ENCODE measurements around the gene SRBD1. TPM values are rescaled to one million over a fixed set of nuclear protein-coding genes. Genes with fewer than 3 reads are reported as not detected.

Gene SRBD1
- total RNA-seq, 4 donors from 2014 or later: 9.0 to 22.0 (median 13.0) TPM

DNA sequence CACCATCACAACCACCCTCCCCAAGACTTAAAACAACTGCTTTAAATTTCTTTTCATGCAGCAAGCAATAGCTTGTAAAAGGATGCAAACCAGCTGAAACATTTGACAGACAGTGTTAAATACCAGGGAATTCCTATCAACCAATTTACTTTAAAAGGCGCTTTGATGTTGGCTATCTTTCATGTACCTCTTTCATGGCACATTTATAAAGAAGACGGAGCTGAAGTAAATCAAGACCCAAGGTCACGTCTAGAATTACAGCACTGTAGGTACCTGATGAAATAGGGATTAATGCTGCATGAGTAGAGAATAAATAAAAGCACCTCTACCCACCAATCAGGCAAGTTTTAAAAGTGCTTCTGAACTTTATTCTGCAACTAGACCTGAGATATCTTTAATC is 78.9 kb downstream of the SRBD1 start:
- TF ChIP-seq EP300 (IDR thresholded peaks at IDR 0.05): no peak
- TF ChIP-seq POLR2AphosphoS5 (IDR thresholded peaks at IDR 0.05): no peak
- TF ChIP-seq, protein P1, sequence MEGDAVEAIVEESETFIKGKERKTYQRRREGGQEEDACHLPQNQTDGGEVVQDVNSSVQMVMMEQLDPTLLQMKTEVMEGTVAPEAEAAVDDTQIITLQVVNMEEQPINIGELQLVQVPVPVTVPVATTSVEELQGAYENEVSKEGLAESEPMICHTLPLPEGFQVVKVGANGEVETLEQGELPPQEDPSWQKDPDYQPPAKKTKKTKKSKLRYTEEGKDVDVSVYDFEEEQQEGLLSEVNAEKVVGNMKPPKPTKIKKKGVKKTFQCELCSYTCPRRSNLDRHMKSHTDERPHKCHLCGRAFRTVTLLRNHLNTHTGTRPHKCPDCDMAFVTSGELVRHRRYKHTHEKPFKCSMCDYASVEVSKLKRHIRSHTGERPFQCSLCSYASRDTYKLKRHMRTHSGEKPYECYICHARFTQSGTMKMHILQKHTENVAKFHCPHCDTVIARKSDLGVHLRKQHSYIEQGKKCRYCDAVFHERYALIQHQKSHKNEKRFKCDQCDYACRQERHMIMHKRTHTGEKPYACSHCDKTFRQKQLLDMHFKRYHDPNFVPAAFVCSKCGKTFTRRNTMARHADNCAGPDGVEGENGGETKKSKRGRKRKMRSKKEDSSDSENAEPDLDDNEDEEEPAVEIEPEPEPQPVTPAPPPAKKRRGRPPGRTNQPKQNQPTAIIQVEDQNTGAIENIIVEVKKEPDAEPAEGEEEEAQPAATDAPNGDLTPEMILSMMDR (IDR thresholded peaks at IDR 0.05): no peak
- TF ChIP-seq POLR2A (IDR thresholded peaks at IDR 0.05; ENCODE audit: low read depth): no peak
- no peaks in the 10 kb centered on the region for H3K27me3 ChIP-seq
- WGBS: 100% methylated on average over 3 of the region's 3 CpGs
- no peaks in the 10 kb centered on the region for H3K4me1 ChIP-seq
- DNase-seq (ENCODE audit: extremely low spot score): no peak
- no peak overlapping the region for H3K4me3 ChIP-seq
- H3K36me3 ChIP-seq: no peaks in the 10 kb centered on the region
- H3K27ac ChIP-seq (replicated peaks in 1 of 4): no peak overlapping the region
- H3K9me3 ChIP-seq: no peaks in the 10 kb centered on the region
- intact Hi-C loops (cut with DNase I): no loop called here

DNA sequence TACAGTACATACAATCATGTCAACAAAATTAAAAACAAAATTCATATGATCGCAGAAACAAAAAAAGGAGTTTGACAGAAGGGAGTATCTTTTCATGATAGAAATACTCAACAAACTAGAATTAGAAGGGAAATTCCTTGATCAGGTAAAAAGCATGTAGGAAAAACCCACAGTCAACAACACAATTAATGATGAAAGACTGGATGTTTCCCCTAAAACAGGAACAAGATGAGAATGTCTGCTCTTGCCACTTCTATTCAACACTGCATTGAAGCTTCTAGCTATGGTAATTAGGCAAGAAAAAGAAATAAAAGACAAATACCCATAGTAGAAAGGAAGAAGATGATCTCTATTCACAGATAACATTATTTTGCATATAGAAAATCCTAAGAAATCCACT is 87.1 kb downstream of the SRBD1 start:
- TF ChIP-seq, protein P1 (IDR thresholded peaks at IDR 0.05): no peak
- TF ChIP-seq POLR2A (IDR thresholded peaks at IDR 0.05; ENCODE audit: low read depth) (no peak), POLR2AphosphoS5 (IDR thresholded peaks at IDR 0.05) (no peak), EP300 (IDR thresholded peaks at IDR 0.05) (no peak)
- Histone ChIP-seq H3K4me1 (no peaks in the 10 kb centered on the region), H3K36me3 (peaks cover 0 to 4% (median 0%) of the 10 kb centered on the region in 4 donors), H3K4me3 (no peak overlapping the region), H3K27ac (replicated peaks in 1 of 4) (no peak overlapping the region), H3K27me3 (no peaks in the 10 kb centered on the region), H3K9me3 (no peaks in the 10 kb centered on the region)
- WGBS: 96% methylated on average over 1 of the region's 1 CpG
- DNase-seq (ENCODE audit: extremely low spot score): no peak
- intact Hi-C loops (cut with DNase I): no loop called here

DNA sequence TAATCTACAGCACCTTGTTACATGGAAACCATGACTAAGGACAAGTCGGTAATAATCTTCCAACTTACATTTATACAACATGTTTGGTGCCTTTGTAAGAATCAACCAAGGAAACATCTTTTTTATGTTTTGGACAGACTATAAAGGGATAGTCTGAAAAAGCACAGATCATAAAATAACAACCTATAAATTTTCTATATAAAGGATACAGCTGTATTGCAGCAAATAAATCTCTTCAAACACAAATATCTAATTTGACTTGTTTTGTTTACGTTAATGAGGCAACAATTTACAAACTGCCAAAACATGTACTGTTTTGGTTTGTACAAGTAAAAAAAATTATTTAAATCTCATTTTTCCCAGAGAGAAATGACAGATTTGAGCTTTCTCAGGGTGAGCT is 92.5 kb downstream of the SRBD1 start:
- no peaks in the 10 kb centered on the region for H3K27me3 ChIP-seq
- intact Hi-C loops (cut with DNase I): no loop called here
- DNase-seq (ENCODE audit: extremely low spot score): no peak
- H3K9me3 ChIP-seq: no peaks in the 10 kb centered on the region
- no peaks in the 10 kb centered on the region for H3K4me1 ChIP-seq
- H3K36me3 ChIP-seq: no peaks in the 10 kb centered on the region
- no peak overlapping the region for H3K27ac ChIP-seq (replicated peaks in 1 of 4)
- TF ChIP-seq POLR2A (IDR thresholded peaks at IDR 0.05; ENCODE audit: low read depth) (no peak), POLR2AphosphoS5 (IDR thresholded peaks at IDR 0.05) (no peak), EP300 (IDR thresholded peaks at IDR 0.05) (no peak)
- TF ChIP-seq, protein P1 (IDR thresholded peaks at IDR 0.05): no peak
- 85% methylated on average over 2 of the region's 2 CpGs for WGBS
- H3K4me3 ChIP-seq: no peak overlapping the region

DNA sequence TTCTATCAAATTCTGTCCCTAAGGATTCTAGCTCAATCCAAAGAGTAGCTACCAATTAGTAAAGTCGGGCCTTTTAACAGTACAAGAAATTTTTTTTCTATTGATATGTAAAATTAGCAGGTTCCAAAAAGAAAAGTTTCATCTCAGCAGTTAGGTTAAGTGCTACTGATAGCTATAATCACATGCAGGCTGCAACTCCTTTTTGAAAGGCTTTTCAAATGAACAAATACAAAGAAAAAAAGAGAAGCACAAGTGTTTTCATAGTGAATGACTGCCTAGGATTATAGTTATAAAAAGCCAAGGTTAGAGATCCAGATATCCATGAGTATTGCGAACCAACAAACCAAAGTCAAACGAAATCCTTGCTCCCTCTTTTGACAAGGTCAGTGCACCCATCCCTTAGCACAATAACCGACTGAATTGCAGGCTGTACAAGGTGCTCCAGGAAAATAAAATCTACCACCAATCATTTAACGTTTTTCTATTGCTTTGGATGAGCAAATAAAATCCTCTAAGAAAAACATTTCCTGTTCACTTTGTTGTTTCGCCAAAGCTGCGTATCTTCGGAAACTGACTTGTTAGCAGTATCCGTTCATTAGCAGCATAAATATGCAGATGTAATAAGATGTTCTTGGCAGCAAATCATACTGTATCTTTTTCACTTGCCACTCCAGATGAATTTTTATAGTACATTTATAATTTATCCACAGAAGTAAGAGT is 100.2 kb downstream of the SRBD1 start:
- H3K36me3 ChIP-seq: no peaks in the 10 kb centered on the region
- no peaks in the 10 kb centered on the region for H3K9me3 ChIP-seq
- TF ChIP-seq POLR2A (IDR thresholded peaks at IDR 0.05; ENCODE audit: low read depth) (no peak), POLR2AphosphoS5 (IDR thresholded peaks at IDR 0.05) (no peak), EP300 (IDR thresholded peaks at IDR 0.05) (no peak)
- TF ChIP-seq, protein P1 (IDR thresholded peaks at IDR 0.05): no peak
- intact Hi-C loops (cut with DNase I): no loop called here
- DNase-seq (ENCODE audit: extremely low spot score): no peak
- H3K27ac ChIP-seq (replicated peaks in 1 of 4): no peak overlapping the region
- WGBS: 88% methylated on average over 9 of the region's 9 CpGs
- H3K27me3 ChIP-seq: no peaks in the 10 kb centered on the region
- H3K4me1 ChIP-seq: no peaks in the 10 kb centered on the region
- H3K4me3 ChIP-seq: no peak overlapping the region

DNA sequence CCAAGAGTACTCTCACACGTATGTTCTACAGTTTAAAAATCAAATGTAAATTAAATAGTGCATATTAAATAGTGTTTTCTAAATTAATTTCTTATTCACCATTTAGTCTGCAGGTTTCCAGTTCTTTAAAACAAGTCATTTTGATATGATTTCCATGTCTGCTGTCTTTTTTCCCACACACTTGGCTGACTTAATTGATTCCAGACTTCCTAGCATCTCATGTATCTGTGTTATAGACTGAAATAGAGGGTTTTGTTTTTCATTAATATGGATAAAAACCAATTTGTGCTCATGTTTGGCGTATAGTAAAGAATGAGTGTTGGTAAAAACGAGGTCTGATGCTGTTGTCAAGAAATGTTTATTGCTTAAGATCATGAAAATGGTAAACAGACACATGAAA is 104.3 kb downstream of the SRBD1 start:
- TF ChIP-seq, protein P1 (IDR thresholded peaks at IDR 0.05): no peak
- TF ChIP-seq POLR2A (IDR thresholded peaks at IDR 0.05; ENCODE audit: low read depth) (no peak), POLR2AphosphoS5 (IDR thresholded peaks at IDR 0.05) (no peak), EP300 (IDR thresholded peaks at IDR 0.05) (no peak)
- H3K36me3 ChIP-seq: peaks cover 0 to under 1% (median 0%) of the 10 kb centered on the region in 4 donors
- H3K27ac ChIP-seq (replicated peaks in 1 of 4): no peak overlapping the region
- WGBS: 92% methylated on average over 3 of the region's 3 CpGs
- no peaks in the 10 kb centered on the region for H3K27me3 ChIP-seq
- no peak overlapping the region for H3K4me3 ChIP-seq
- no peaks in the 10 kb centered on the region for H3K4me1 ChIP-seq
- DNase-seq (ENCODE audit: extremely low spot score): no peak
- intact Hi-C loops (cut with DNase I): no loop called here
- no peaks in the 10 kb centered on the region for H3K9me3 ChIP-seq

All from esophagus muscularis mucosa (tissue), 4 donors.